HepG2 (cell line): ENCODE data around the gene CDC42EP1. TPM values are rescaled to one million over a fixed set of nuclear protein-coding genes. Genes with fewer than 3 reads are reported as not detected.

Source experiments
- GPN1 ChIP-seq: sonication (generic); formaldehyde crosslinking; IDR thresholded peaks from 2 replicates; pipeline ENCODE4 v1.5.1; 2020; ENCODE audit warnings: missing genetic modification reagents, borderline replicate concordance
- HNRNPH1 ChIP-seq: fragments of 200-400 bp; formaldehyde crosslinking; optimal IDR thresholded peaks from 2 replicates; pipeline ENCODE3; 2017; ENCODE audit warnings: mild to moderate bottlenecking, low read depth, low read length
- HOXA9 ChIP-seq: sonication (generic); formaldehyde crosslinking; IDR thresholded peaks from 2 replicates; pipeline ENCODE4 v1.8.1; 2022; ENCODE audit warnings: missing genetic modification reagents, mild to moderate bottlenecking, moderate library complexity, borderline replicate concordance
- KLF9 ChIP-seq: IDR thresholded peaks from 2 replicates; pipeline ENCODE4 v1.6.1; 2016; ENCODE audit warnings: low read depth
- NFIB ChIP-seq: sonication (generic); formaldehyde crosslinking; IDR thresholded peaks from 2 replicates; pipeline ENCODE4 v1.9.0; 2021; ENCODE audit warnings: missing genetic modification reagents, mild to moderate bottlenecking, borderline replicate concordance
- NR1H2 ChIP-seq: sonication (generic); formaldehyde crosslinking; IDR thresholded peaks from 2 replicates; pipeline ENCODE4 v1.8.1; 2022; ENCODE audit warnings: low read depth, missing genetic modification reagents, borderline replicate concordance
- REPIN1 ChIP-seq: sonication (generic); formaldehyde crosslinking; IDR thresholded peaks from 2 replicates; pipeline ENCODE4 v1.8.0; 2022; ENCODE audit warnings: missing genetic modification reagents, low read depth, mild to moderate bottlenecking, borderline replicate concordance
- RFX1 ChIP-seq: fragments of 450-650 bp; IDR thresholded peaks from 2 replicates; pipeline ENCODE4 v1.6.1; 2017
- SALL1 ChIP-seq: sonication (generic); formaldehyde crosslinking; IDR thresholded peaks from 2 replicates; pipeline ENCODE4 v1.8.0; 2022; ENCODE audit warnings: mild to moderate bottlenecking, missing genetic modification reagents
- SCMH1 ChIP-seq: sonication (generic); formaldehyde crosslinking; IDR thresholded peaks from 2 replicates; pipeline ENCODE4 v1.9.0; 2021; ENCODE audit warnings: missing genetic modification reagents, mild to moderate bottlenecking, borderline replicate concordance
- SIN3A ChIP-seq: IDR thresholded peaks from 2 replicates; pipeline ENCODE4 v1.6.1; 2011; ENCODE audit warnings: low read depth, mild to moderate bottlenecking, control low read depth, low read length, borderline replicate concordance
- SNRNP70 ChIP-seq: fragments of 200-400 bp; formaldehyde crosslinking; IDR thresholded peaks from 2 replicates; pipeline ENCODE4 v1.6.1; 2017; ENCODE audit warnings: mild to moderate bottlenecking, low read depth, low read length, moderate library complexity
- TARDBP ChIP-seq: sonication (generic); formaldehyde crosslinking; IDR thresholded peaks from 2 replicates; pipeline ENCODE4 v1.8.0; 2022; ENCODE audit warnings: mild to moderate bottlenecking, missing genetic modification reagents
- TRIM24 ChIP-seq: sonication (generic); formaldehyde crosslinking; IDR thresholded peaks from 2 replicates; pipeline ENCODE4 v1.8.0; 2022; ENCODE audit warnings: mild to moderate bottlenecking, missing genetic modification reagents
- YY1 ChIP-seq: IDR thresholded peaks from 2 replicates; pipeline ENCODE4 v1.6.1; 2011; ENCODE audit warnings: low read length, low read depth, moderate library complexity, mild to moderate bottlenecking; ENCODE audit not compliant: insufficient read depth, insufficient replicate concordance
- ZNF280D ChIP-seq: sonication (generic); formaldehyde crosslinking; IDR thresholded peaks from 2 replicates; pipeline ENCODE4 v1.5.1; 2020; ENCODE audit warnings: mild to moderate bottlenecking, missing genetic modification reagents
- ZNF292 ChIP-seq: sonication (generic); formaldehyde crosslinking; IDR thresholded peaks from 2 replicates; pipeline ENCODE4 v1.8.1; 2022; ENCODE audit warnings: mild to moderate bottlenecking, low read depth, missing genetic modification reagents, borderline replicate concordance
- ZNF556 ChIP-seq: sonication (generic); formaldehyde crosslinking; IDR thresholded peaks from 2 replicates; pipeline ENCODE4 v1.4.0; 2020; ENCODE audit warnings: mild to moderate bottlenecking, missing genetic modification reagents, borderline replicate concordance
- ZNF629 ChIP-seq: sonication (generic); formaldehyde crosslinking; conservative IDR thresholded peaks from 2 replicates; pipeline ENCODE4 v1.5.0; 2020; ENCODE audit warnings: missing genetic modification reagents
- ZNF691 ChIP-seq: sonication (generic); formaldehyde crosslinking; IDR thresholded peaks from 2 replicates; pipeline ENCODE4 v1.4.0; 2020; ENCODE audit warnings: missing genetic modification reagents, low read depth, mild to moderate bottlenecking, borderline replicate concordance
- ZNF704 ChIP-seq: sonication (generic); formaldehyde crosslinking; IDR thresholded peaks from 2 replicates; pipeline ENCODE4 v1.8.1; 2023; ENCODE audit warnings: mild to moderate bottlenecking, inconsistent platforms, moderate library complexity, missing genetic modification reagents, borderline replicate concordance
- ZSCAN29 ChIP-seq: sonication (generic); formaldehyde crosslinking; conservative IDR thresholded peaks from 2 replicates; pipeline ENCODE4 v1.4.0; 2020; ENCODE audit warnings: mild to moderate bottlenecking, missing genetic modification reagents
- ZSCAN30 ChIP-seq: sonication (generic); formaldehyde crosslinking; IDR thresholded peaks from 2 replicates; pipeline ENCODE4 v1.5.0; 2020; ENCODE audit warnings: mild to moderate bottlenecking, missing genetic modification reagents
- polyA plus RNA-seq, 8 experiments: library from polyadenylated mRNA; depleted of rRNA in 3 of 8; stranded (reverse) in 7 of 8; unstranded in 1 of 8; fragments of >200 nt; fragmentation: Illumina TruSeq in 4 of 8; extraction: Trizol in 4 of 8; gene quantifications; 2 replicates each; pipeline versions ENCODE4 v1.2.1 to v1.2.3, GENCODE V29; 2011 to 2016; ENCODE audit warnings: low read depth in 4 of 8, missing spikeins in 1 of 8, mixed read lengths in 1 of 8; ENCODE audit not compliant: insufficient read depth in 1 of 8
- total RNA-seq, 5 experiments: library from RNA; depleted of rRNA; stranded (reverse); fragments of >200 nt; fragmentation: Illumina TruSeq; extraction: Trizol; gene quantifications; 2 replicates each; pipeline ENCODE4 v1.2.3, GENCODE V29; 2016; ENCODE audit warnings: low read depth in 1 of 5

The CDC42EP1 gene
- total and polyA plus RNA-seq, 2 of the 13 experiments (the other 11 are each of a cell fraction or from before 2014, with no cell fraction given): 17.1 to 29.5 TPM

GRCh38 chr22:37544955-37545702, 15.2 kb upstream of the CDC42EP1 start (continued):
- TF ChIP-seq HNRNPH1 (no peak), TRIM24 (CRISPR knock-in tag) (no peak), SALL1 (CRISPR knock-in tag) (no peak), TARDBP (CRISPR knock-in tag) (no peak), REPIN1 (CRISPR knock-in tag) (0 out of 2 replicates have a peak, but pooled peaks have one; percentile 10), ZNF292 (no peak), ZNF691 (CRISPR knock-in tag) (no peak), ZNF629 (CRISPR knock-in tag) (no peak), ZSCAN30 (CRISPR knock-in tag) (no peak), NFIB (no peak), NR1H2 (CRISPR knock-in tag) (no peak), RFX1 (no peak), HOXA9 (no peak), ZNF280D (CRISPR knock-in tag) (peak; percentile 87), SIN3A (no peak), SCMH1 (no peak), KLF9 (CRISPR knock-in tag) (no peak), ZSCAN29 (CRISPR knock-in tag) (no peak), GPN1 (CRISPR knock-in tag) (0 out of 2 replicates have a peak, but pooled peaks have one; percentile 31), YY1 (peak; percentile 28), ZNF704 (CRISPR knock-in tag) (peak; percentile 51; the same call in 1 of the 2 replicates), ZNF556 (CRISPR knock-in tag) (no peak), SNRNP70 (no peak)
